ENCODE measurements around the gene JAZF1. TPM values are rescaled to one million over a fixed set of nuclear protein-coding genes. Genes with fewer than 3 reads are reported as not detected.

The JAZF1 gene
- total and polyA plus RNA-seq, 10 of the 15 experiments (the other 5 are each of a cell fraction or from before 2014, with no cell fraction given), result 0.04 to 0.82 (median 0.15) TPM; not detected in 3

- H3K27ac ChIP-seq (ENCODE audit: control insufficient read depth, insufficient read depth), result no peak overlapping the region
- POLR2A ChIA-PET, result no interaction called here
- TF ChIP-seq MYB (IDR thresholded peaks at IDR 0.05; ENCODE audit: borderline replicate concordance, low read depth, low read length), result no peak
- no peak for TF ChIP-seq YBX1 (IDR thresholded peaks at IDR 0.05)
- TF ChIP-seq IRF3 (IDR thresholded peaks at IDR 0.05), result no peak
- TF ChIP-seq CBX3 (IDR thresholded peaks at IDR 0.05; ENCODE audit: borderline replicate concordance, low read depth), result no peak
- TF ChIP-seq FOXM1 (IDR thresholded peaks at IDR 0.05; ENCODE audit: low read depth, low read length), result no peak
- no peak for TF ChIP-seq IKZF2 (IDR thresholded peaks at IDR 0.05)
- no peak for TF ChIP-seq NFXL1 (IDR thresholded peaks at IDR 0.05; ENCODE audit: borderline replicate concordance)
- no peak for TF ChIP-seq SPI1 (IDR thresholded peaks at IDR 0.05; ENCODE audit: borderline replicate concordance, insufficient read depth, low read depth, low read length)
- no peak for TF ChIP-seq KDM1A (IDR thresholded peaks at IDR 0.05; ENCODE audit: borderline replicate concordance)
- no peak for TF ChIP-seq ZNF622 (IDR thresholded peaks at IDR 0.05)
- no peak for TF ChIP-seq SREBF1 (IDR thresholded peaks at IDR 0.05; ENCODE audit: low read length)
- no peak for TF ChIP-seq ZBTB4 (CRISPR knock-in tag; IDR thresholded peaks at IDR 0.05)
- TF ChIP-seq CBX5 (IDR thresholded peaks at IDR 0.05; ENCODE audit: low read depth), result no peak
- CTCF ChIA-PET, result interaction anchor here (1.1 kb wide), 1 partner anchor 14 kb away, joined by 3 read pairs; no protein-coding TSS in a partner anchor
- H3K27me3 ChIP-seq (replicated peaks in 1 of 2; ENCODE audit: control insufficient read depth in 2 of 2, insufficient read depth in 2 of 2, low read length in 1 of 2), result peaks cover 5 to 16% of the 10 kb centered on the region in 2 experiments
- no peak overlapping the region for H3K4me3 ChIP-seq
- intact Hi-C loops (cut with micrococcal nuclease; ENCODE audit: unreplicated experiment) (no loop called here), in situ Hi-C loops (cut with MboI) (no loop called here)
- SMC1A ChIA-PET (ENCODE audit: uncharacterized antibody, unreplicated experiment), result interaction anchor here (0.8 kb wide), 1 partner anchor 48 kb away, joined by 3 read pairs; no protein-coding TSS in a partner anchor
- WGBS (ENCODE audit: insufficient coverage, insufficient replicate concordance, low lambda C conversion rate, missing lambda C conversion rate), result 30% methylated on average over 3 of the region's 3 CpGs
- H3K4me1 ChIP-seq (ENCODE audit: control insufficient read depth, insufficient read depth, low read length), result 0 out of 2 replicates have a peak, but pooled peaks cover 1% of the 10 kb centered on the region
- no peaks in the 10 kb centered on the region for H3K79me2 ChIP-seq (ENCODE audit: control insufficient read depth, insufficient read depth, low read length)
- no TSS peak for BruUV-seq (replicated peaks)
- RAD21 ChIA-PET (ENCODE audit: unreplicated experiment), result no interaction called here
- H3K9ac ChIP-seq (ENCODE audit: control insufficient read depth, insufficient read depth, low read length), result no peak overlapping the region
- no peaks in the 10 kb centered on the region for H3K36me3 ChIP-seq (ENCODE audit: control insufficient read depth in 2 of 2, insufficient read depth in 2 of 2, low read length in 1 of 2)
- H3K4me2 ChIP-seq (ENCODE audit: control insufficient read depth, insufficient read depth), result no peak overlapping the region
- peaks cover 2% of the 10 kb centered on the region; the same call in 1 of the 2 replicates for H4K20me1 ChIP-seq (ENCODE audit: control insufficient read depth, insufficient read depth)
- no peaks in the 10 kb centered on the region; the same call in 2 of the 3 replicates for H3K9me3 ChIP-seq (replicated peaks; ENCODE audit: control insufficient read depth, insufficient read depth, low read length)
- FAIRE-seq, result no peak
- ATAC-seq, result no peak
- DNase-seq (ENCODE audit: low read depth, low spot score), result no peak
- no peak overlapping the region for H2AFZ ChIP-seq (ENCODE audit: control insufficient read depth, low read depth, low read length)
These were observed 36.3 kb downstream of the JAZF1 start for GRCh38 chr7:28144266-28144665.
